ENCODE measurements around the gene MKRN2.

The MKRN2 gene

GRCh38 chr3:12557473-12558100 lies 700 bp downstream of the MKRN2 start:
- peak overlapping the region; percentile 88 to 95 (median 94) for H3K27ac Mint-ChIP-seq
- no peak for TF ChIP-seq CTCF (IDR thresholded peaks at IDR 0.05; ENCODE audit: unreplicated experiment in 3 of 3)
- H3K9me3 Mint-ChIP-seq: no peaks in the 10 kb centered on the region
- no peaks in the 10 kb centered on the region for H3K36me3 Mint-ChIP-seq (ENCODE audit: low read depth)
- peaks cover 7% of the 10 kb centered on the region for H3K27me3 Mint-ChIP-seq (ENCODE audit: low read depth)
- peaks cover 47% of the 10 kb centered on the region for H3K4me1 Mint-ChIP-seq
- H3K4me3 Mint-ChIP-seq: peak overlapping the region; percentile 90 to 91 (median 90)

- Mint-ChIP-seq H3K27me3 (ENCODE audit: low read depth) (peaks cover 5% of the 10 kb centered on the region), H3K36me3 (ENCODE audit: low read depth) (no peaks in the 10 kb centered on the region), H3K9me3 (no peaks in the 10 kb centered on the region), H3K4me1 (peaks cover 55% of the 10 kb centered on the region), H3K27ac (peak overlapping the region; percentile 88 to 95 (median 94)), H3K4me3 (peak overlapping the region; percentile 90 to 91 (median 90))
- TF ChIP-seq CTCF (IDR thresholded peaks at IDR 0.05; ENCODE audit: unreplicated experiment in 3 of 3): no peak
Measured at GRCh38 chr3:12558706-12559105, 1.8 kb downstream of the MKRN2 start.

DNA sequence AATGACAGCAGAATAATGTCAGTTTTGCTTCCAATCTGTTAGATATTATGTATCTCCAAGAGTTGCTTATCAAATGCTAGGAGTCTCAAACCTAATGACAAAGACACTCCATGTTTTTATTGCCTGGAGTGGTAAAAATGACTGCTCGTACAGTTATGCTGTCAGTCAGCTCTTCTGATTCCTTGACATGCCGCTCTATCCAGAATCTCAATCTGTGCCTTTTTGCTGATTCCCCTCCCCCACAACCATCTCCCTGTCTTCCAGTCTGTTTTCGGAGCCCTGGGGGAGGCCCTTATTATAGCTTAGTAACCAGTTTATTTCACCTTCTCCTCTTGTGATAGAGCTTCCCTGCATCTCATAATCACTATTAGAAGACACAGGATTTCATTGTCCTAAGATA lies 2.6 kb downstream of the MKRN2 start:
- no peak for TF ChIP-seq CTCF (IDR thresholded peaks at IDR 0.05; ENCODE audit: unreplicated experiment in 3 of 3)
- no peaks in the 10 kb centered on the region for H3K27me3 Mint-ChIP-seq (ENCODE audit: low read depth)
- H3K4me1 Mint-ChIP-seq: peaks cover 56% of the 10 kb centered on the region
- H3K4me3 Mint-ChIP-seq: peak overlapping the region; percentile 90 to 91 (median 90)
- no peaks in the 10 kb centered on the region for H3K9me3 Mint-ChIP-seq
- H3K27ac Mint-ChIP-seq: peak overlapping the region; percentile 12 to 64 (median 64)
- peaks cover 3% of the 10 kb centered on the region for H3K36me3 Mint-ChIP-seq (ENCODE audit: low read depth)

GRCh38 chr3:12560505-12561190 lies 3.8 kb downstream of the MKRN2 start:
- Mint-ChIP-seq H3K27me3 (ENCODE audit: low read depth) (no peaks in the 10 kb centered on the region), H3K27ac (peak overlapping the region; percentile 32 to 70 (median 39)), H3K36me3 (ENCODE audit: low read depth) (peaks cover 11% of the 10 kb centered on the region), H3K4me3 (peak overlapping the region; percentile 3 to 19 (median 12)), H3K4me1 (peaks cover 60% of the 10 kb centered on the region), H3K9me3 (peaks cover 6% of the 10 kb centered on the region)
- TF ChIP-seq CTCF (IDR thresholded peaks at IDR 0.05; ENCODE audit: unreplicated experiment in 3 of 3): no peak

DNA sequence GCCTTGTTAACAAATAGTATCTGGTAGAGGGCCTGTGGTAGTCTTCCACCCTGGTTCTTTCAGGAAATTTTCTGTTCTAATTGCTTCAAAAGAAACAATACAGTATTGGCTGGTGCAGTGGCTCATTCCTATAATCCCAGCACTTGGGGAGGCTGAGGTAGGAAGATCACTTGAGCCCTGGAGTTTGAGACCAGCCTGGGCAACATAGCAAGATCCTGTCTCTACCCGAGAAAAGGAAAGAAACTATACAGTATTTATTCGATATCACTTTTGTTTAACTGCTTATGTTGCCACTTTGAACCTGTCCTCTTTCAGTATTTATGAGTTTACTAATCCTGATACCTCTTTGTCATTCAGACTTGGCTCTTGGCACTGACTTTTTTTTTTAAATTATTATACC lies 4.5 kb downstream of the MKRN2 start:
- Mint-ChIP-seq H3K9me3 (peaks cover 11% of the 10 kb centered on the region), H3K27me3 (ENCODE audit: low read depth) (no peaks in the 10 kb centered on the region), H3K4me1 (peaks cover 60% of the 10 kb centered on the region), H3K36me3 (ENCODE audit: low read depth) (peaks cover 17% of the 10 kb centered on the region), H3K27ac (peak overlapping the region in 2 of 3 experiments; percentile 32 to 70), H3K4me3 (peak overlapping the region in 1 of 3 experiments; percentile 21)
- TF ChIP-seq CTCF (IDR thresholded peaks at IDR 0.05; ENCODE audit: unreplicated experiment in 3 of 3): no peak
